Calu3 (cell line): ENCODE results near the gene SNAP25. TPM values are rescaled to one million over a fixed set of nuclear protein-coding genes. Genes with fewer than 3 reads are reported as not detected.

ENCODE experiments used
- BruUV-seq: library from RNA; stranded (reverse); fragments of 400-500 nt; replicated peaks from 2 replicates; lab custom pipeline; 2021; lab: Mats Ljungman, UMichigan
- CTCF ChIA-PET: fragments of 300-600 bp; sonication (Branson Sonifier 250); formaldehyde crosslinking; loops from one replicate; lab custom pipeline; 2022; ENCODE audit warnings: antibody characterized with exemption; lab: Charles Lee
- DNase-seq: peaks from one replicate; pipeline ENCODE4 v3.0.0; 2022
- H3K27ac Mint-ChIP-seq: one replicate; pipeline ENCODE4 v1.8.0; 2022; ENCODE audit warnings: mixed read lengths; ENCODE audit not compliant: unreplicated experiment
- H3K27me3 Mint-ChIP-seq: one replicate; pipeline ENCODE4 v1.8.0; 2022; ENCODE audit warnings: mixed read lengths; ENCODE audit not compliant: unreplicated experiment
- H3K36me3 Mint-ChIP-seq: one replicate; pipeline ENCODE4 v1.8.0; 2022; ENCODE audit warnings: mild to moderate bottlenecking, moderate library complexity, mixed read lengths; ENCODE audit not compliant: insufficient read depth, unreplicated experiment
- H3K4me1 Mint-ChIP-seq: one replicate; pipeline ENCODE4 v1.8.0; 2022; ENCODE audit warnings: mild to moderate bottlenecking, low read depth, mixed read lengths; ENCODE audit not compliant: unreplicated experiment
- H3K4me3 Mint-ChIP-seq: one replicate; pipeline ENCODE4 v1.8.0; 2022; ENCODE audit warnings: mild to moderate bottlenecking, low read depth, moderate library complexity, mixed read lengths; ENCODE audit not compliant: unreplicated experiment
- H3K9me3 Mint-ChIP-seq: one replicate; pipeline ENCODE4 v1.8.0; 2022; ENCODE audit warnings: low read depth, mixed read lengths; ENCODE audit not compliant: unreplicated experiment
- CTCF ChIP-seq: fragments of 200-600 bp; IDR thresholded peaks from one replicate; pipeline ENCODE4 v1.8.0; 2022; ENCODE audit warnings: antibody characterized with exemption; ENCODE audit not compliant: unreplicated experiment
- intact Hi-C: fragments of 100-400 bp; cut with micrococcal nuclease; formaldehyde crosslinking; loops from one replicate; pipeline ENCODE4 v1.10.0; 2022; ENCODE audit not compliant: unreplicated experiment
- total RNA-seq: library from RNA; stranded (reverse); gene quantifications from 2 replicates; pipeline ENCODE4 v1.2.3, GENCODE V29; 2022

SNAP25 gene
- total RNA-seq, 1 experiment from 2014 or later, result 0.73 TPM

- H3K9me3 Mint-ChIP-seq, result no peaks in the 10 kb centered on the region
These were observed 30.6 kb downstream of the SNAP25 start for GRCh38 chr20:10249048-10249770.

GRCh38 chr20:10249822-10250221 is 31.2 kb downstream of the SNAP25 start:
- Mint-ChIP-seq H3K36me3 (no peaks in the 10 kb centered on the region), H3K4me3 (no peak overlapping the region), H3K27me3 (peaks cover 13% of the 10 kb centered on the region), H3K27ac (no peak overlapping the region), H3K9me3 (no peaks in the 10 kb centered on the region), H3K4me1 (peaks cover 9% of the 10 kb centered on the region)
- BruUV-seq, result no TSS peak
- DNase-seq, result no peak
- CTCF ChIA-PET, result interaction anchor here (1.4 kb wide), 1 partner anchor 10 kb away, joined by 3 read pairs; no protein-coding TSS in a partner anchor
- intact Hi-C loops, result no loop called here
- no peak for TF ChIP-seq CTCF

More at GRCh38 chr20:10249048-10249770, 30.6 kb downstream of the SNAP25 start:
- DNase-seq, result no peak
- CTCF ChIA-PET, result interaction anchor here (1.4 kb wide), 1 partner anchor 9 kb away, joined by 3 read pairs; no protein-coding TSS in a partner anchor
- BruUV-seq, result no TSS peak
- H3K4me3 Mint-ChIP-seq, result no peak overlapping the region
- TF ChIP-seq CTCF, result no peak
- H3K36me3 Mint-ChIP-seq, result no peaks in the 10 kb centered on the region
- no peak overlapping the region for H3K27ac Mint-ChIP-seq
- peaks cover 13% of the 10 kb centered on the region for H3K27me3 Mint-ChIP-seq
- intact Hi-C loops, result no loop called here
- peaks cover 9% of the 10 kb centered on the region for H3K4me1 Mint-ChIP-seq

- BruUV-seq, result no TSS peak
- Mint-ChIP-seq H3K4me1 (peaks cover 9% of the 10 kb centered on the region), H3K36me3 (no peaks in the 10 kb centered on the region), H3K9me3 (no peaks in the 10 kb centered on the region), H3K27me3 (peaks cover 8% of the 10 kb centered on the region), H3K27ac (no peak overlapping the region), H3K4me3 (no peak overlapping the region)
- intact Hi-C loops, result no loop called here
- TF ChIP-seq CTCF, result no peak
- CTCF ChIA-PET, result no interaction called here
- no peak for DNase-seq
These were observed 32.3 kb downstream of the SNAP25 start for GRCh38 chr20:10250902-10251301.

GRCh38 chr20:10253780-10254179 is 35.1 kb downstream of the SNAP25 start:
- intact Hi-C loops, result no loop called here
- Mint-ChIP-seq H3K4me1 (peaks cover 9% of the 10 kb centered on the region), H3K27me3 (no peaks in the 10 kb centered on the region), H3K27ac (no peak overlapping the region), H3K36me3 (no peaks in the 10 kb centered on the region), H3K4me3 (no peak overlapping the region), H3K9me3 (no peaks in the 10 kb centered on the region)
- no TSS peak for BruUV-seq
- no peak for DNase-seq
- CTCF ChIA-PET, result no interaction called here
- TF ChIP-seq CTCF, result no peak
